HG03558 (cell line): ENCODE data around the gene PIAS1.
"Not testable (repeated sequence)": the region's sequence is repeated elsewhere in the genome, so short reads cannot be mapped to it uniquely, and the experiment has no call there.

Experiments used
- ATAC-seq: cut with Tn5 transposase; IDR thresholded peaks from one replicate; pipeline ENCODE4 v1.9.1; 2021; ENCODE audit warnings: moderate number of reproducible peaks; ENCODE audit not compliant: unreplicated experiment; ENCODE audit errors: extremely low read depth

Gene PIAS1

GRCh38 chr15:68034081-68034480 is 20.0 kb upstream of the PIAS1 start:
- no peak for ATAC-seq

GRCh38 chr15:68034719-68035293 is 19.3 kb upstream of the PIAS1 start:
- ATAC-seq, result no peak

GRCh38 chr15:68038246-68038645 is 15.9 kb upstream of the PIAS1 start:
- ATAC-seq, result no peak

DNA sequence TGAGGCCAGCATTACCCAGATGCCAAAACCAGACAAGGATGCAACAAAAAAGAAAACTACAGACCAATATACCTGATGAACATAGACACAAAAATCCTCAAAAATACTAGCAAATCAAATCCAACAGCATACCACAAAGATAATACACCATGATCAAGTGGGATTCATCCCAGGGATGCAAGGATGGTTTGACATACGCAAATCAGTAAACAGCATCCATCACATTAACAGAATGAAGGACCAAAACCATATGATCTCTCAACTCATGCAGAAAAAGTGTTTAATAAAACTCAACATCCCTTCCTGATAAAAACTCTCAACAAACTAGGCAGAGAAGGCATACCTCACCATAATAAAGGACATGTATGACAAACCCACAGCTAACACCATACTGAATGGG is 14.0 kb upstream of the PIAS1 start:
- ATAC-seq, result no peak

DNA sequence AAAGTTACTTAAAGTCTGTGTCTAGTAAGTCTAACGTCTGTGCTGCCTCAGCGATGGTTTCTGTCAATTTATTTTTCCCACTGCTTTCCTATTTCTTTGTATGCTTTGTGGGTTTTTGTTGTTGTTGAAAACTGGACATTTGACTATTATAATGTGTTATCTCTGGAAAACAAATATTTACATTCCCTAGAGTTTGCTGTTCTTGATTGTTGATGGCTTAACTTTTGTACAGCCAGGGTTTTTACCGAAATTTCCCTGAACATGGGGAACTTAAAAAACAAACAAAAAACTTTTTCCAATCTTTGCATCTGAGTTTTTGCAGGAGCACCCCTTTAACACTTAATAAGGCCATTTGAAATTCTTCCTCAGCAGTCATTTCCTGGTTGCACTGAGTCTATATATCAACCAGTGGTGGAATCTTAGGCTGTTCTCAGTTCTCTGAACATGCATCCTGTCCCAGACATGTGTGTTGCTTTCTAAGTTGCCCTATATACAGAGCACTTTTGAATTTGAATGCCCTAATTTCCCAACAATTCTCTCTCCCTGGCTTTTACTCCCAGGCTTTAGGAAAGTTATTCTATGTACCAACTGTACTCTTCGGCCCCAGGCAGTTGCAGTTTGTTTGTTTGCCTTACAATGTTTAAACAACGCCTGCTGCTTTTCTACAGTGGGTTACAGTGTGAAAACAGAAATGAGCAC is 11.8 kb upstream of the PIAS1 start:
- no peak for ATAC-seq

GRCh38 chr15:68042855-68043222 is 11.3 kb upstream of the PIAS1 start:
- no peak for ATAC-seq

GRCh38 chr15:68045289-68046265 is 8.5 kb upstream of the PIAS1 start:
- ATAC-seq, result no peak

DNA sequence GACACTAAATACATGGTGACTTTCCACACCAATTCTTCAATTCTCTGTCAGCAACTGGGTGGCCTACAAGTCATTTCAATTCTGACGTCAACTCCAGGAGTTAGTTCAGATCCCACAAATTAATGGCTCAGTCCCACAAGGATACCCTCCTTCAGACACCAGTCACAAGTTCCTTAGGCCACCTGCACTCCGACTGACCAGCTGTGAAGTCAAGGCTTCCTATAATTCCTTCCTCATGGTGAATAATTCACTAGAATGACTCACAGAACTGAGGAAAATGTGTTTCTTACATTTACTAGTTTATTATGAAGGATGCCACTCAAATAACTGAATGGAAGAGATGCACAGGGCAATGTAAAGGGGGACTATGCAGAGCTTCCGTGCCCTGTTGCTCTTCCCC is 6.3 kb upstream of the PIAS1 start:
- no peak for ATAC-seq

- no peak for ATAC-seq
Measured at GRCh38 chr15:68051109-68051508, 3.0 kb upstream of the PIAS1 start.

DNA sequence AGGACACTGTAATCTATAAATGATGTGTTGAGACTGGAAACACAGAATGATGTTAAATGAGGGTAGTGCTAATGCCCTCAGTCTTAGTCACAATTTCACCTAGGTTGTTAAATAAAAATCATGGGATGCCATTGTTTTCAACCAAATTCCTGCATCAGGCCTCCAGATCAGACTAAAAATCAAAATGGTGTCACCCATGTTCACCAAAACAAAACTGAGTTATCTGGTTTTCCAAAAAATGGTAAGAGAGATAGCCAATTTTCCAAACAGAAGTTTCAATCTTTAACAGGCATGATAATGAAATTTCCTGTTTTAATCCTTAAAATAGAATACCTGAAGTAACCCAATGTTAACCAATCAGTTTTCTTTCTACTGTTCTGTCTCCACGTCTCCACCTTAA is 2.2 kb upstream of the PIAS1 start:
- no peak for ATAC-seq

DNA sequence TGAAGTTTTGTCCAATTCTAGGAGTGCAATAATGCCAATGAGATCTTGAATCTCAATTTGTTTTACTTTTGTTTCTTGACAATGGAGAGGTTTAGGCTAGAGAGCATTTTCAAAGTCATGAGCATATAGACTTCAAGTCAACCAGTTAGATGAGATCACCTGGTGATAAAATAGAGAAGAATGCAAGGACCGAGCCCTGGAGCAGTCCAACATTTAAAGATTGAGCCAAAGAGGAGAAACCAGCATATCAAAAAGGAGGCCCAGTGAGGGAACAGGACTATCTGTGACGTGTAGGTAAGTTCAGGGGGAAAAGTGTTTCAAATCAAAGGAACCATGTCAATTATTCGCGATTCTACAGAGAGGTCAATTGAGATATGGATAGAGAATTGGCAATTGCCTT is 1.7 kb upstream of the PIAS1 start:
- no peak for ATAC-seq

DNA sequence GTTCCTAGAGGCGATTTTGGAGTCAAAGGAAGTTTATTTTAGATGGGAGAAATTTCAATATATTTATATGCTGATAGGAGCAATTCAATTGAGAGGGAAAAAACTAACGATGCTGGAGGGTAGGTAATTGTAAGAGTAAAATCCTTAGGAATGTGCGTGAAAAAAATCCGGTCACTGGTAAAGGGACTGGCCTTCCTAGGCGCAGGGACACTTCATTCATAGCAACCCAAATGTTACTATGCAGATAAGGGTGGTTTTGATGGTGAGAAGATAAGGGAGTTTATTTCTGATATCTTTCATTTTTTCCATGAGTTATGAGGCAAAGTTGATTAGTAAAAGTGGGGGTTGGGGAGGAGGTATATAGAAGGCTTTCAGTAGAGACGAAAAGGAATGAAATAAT is 1.1 kb upstream of the PIAS1 start:
- no peak for ATAC-seq

DNA sequence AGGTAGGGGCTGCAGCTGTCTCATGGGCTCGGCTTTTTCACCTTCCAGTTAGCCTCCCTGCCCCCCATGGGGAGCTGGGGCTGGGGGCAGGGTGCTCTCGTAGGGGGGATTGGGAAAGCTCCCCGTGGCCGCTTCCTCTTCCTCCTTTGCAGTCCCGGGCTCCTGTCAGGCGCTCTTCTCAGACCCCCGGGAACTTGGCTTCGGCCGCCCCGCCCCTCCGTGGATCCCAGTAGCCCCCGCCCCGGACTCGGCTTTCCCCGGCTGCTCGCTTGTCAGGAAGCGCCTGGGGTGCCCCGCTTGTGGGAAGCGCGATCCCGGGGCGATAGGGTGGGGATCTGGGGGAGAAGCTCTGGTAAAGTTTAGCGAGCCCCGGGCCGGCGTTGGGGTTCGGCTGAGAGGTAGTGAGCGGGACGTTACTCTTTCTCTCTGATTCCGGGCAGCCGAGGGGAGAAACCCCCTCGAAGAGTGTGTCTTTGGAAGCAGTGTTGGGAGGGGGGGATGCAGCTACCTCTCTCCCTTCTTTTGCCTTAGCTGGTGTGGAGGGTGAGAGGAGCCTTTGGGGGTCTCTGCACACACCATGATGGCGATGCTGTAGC is 611 bp downstream of the PIAS1 start:
- ATAC-seq, result no peak

DNA sequence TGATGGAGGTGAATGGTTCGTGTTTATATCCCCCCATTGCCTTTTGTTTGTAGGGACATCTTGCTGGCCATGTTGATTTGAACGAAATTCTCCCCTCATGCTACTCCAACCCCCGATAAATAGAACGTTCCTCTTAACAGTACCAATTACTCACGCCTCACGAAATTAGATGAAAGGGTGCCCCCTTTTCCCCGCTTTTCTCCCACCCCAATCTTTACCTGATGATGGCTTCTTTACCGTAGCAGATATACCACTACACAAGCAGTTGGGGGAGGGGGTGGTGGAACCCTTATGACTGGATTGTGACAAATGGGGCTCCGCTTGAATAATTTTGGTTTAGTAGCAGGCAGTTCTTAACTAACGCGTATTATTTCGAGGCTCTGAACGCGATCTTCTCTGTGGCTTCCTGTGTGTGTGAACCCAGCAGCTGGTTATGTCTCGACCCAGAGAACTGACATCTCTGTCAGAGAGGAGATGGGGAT is 1.1 kb downstream of the PIAS1 start:
- no peak for ATAC-seq

DNA sequence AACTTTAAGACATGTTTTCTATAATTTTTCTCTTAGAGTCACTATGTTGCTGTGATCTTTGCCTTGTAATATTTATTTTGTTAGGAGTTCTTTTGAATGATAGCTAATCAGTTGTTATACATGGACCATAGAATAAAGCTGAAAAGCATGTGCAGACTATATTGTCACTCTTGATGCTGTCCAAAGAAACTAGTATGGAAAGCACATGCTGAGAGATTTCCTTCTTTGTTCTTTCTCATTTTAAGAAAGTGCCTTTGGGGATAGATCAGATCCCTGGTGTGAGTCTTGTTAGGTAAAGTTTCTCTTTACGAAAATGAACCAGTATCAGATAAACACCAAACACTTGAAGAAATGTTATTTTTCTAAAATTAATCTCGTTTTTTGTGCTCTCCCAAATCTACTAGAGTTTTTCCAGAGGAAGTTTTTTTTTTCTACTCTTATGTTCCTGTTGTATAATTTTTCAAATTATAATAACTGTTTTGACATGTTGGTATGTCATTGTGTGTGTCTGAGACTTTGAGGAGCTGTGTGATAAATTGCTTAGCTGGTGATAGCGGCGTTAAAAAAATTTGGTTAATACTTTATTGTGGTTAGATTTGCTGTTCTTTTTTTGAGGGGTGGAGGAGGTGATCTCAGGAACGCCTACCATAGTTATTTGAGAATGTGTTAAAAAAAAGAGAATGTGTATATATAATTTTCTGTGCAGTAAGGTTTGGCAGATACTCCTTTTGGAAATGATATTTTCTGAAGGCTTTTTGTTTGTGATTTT is 2.2 kb downstream of the PIAS1 start:
- ATAC-seq, result no peak

DNA sequence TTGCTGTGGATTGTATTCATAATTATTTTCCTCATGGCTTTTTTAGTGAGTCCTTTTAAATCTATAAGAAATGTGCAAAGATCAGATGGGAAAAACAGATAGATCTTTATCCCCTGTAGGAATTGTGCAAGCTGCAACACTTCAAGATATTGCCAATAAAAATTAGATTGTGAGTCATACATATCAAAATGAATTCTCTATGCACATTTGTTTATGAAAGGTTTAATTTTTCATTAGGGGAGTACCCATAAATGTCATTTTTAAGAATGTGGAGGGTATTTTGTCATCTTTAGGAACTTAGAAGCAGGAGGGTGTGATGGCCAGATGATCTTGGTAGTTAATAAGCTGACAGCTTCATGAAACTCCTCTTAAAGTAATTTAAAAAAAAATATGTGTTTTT is 2.9 kb downstream of the PIAS1 start:
- no peak for ATAC-seq

GRCh38 chr15:68057758-68058157 is 3.6 kb downstream of the PIAS1 start:
- no peak for ATAC-seq

DNA sequence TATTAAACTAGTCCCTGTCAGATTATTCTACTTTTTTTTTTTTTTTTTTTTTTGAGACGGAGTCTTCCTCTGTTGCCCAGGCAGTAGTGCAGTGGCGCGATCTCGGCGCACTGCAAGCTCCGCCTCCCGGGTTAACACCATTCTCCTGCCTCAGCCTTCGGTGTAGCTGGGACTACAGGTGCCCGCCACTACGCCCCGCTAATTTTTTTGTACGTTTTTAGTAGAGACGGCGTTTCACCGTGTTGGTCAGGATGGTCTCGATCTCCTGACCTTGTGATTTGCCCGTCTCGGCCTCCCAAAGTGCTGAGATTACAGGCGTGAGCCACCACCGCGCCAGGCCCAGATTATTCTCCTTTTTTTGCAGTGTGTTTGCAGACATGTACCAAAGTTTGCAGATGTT is 4.9 kb downstream of the PIAS1 start:
- not testable (repeated sequence) for ATAC-seq

DNA sequence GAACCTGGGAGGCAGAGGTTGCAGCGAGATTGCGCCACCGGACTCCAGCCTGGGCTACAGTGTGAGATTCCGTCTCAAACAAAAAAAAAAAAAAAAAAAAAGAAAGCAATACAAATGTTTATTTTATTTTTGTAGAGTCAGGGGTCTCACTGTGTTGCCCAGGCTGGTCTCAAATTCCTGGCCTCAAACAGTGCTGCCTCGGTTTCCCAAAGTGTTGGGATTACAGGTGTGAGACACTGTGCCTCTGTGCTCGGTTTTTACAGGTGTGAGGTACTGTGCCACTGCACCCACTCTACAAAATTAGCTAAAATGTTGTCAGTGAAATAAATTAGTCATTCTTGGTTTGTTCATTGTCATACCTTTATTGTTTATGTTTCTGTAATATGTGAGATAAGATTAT is 5.5 kb downstream of the PIAS1 start:
- no peak for ATAC-seq

GRCh38 chr15:68061171-68061570 is 7.1 kb downstream of the PIAS1 start:
- no peak for ATAC-seq
